Erythroblast (primary cell): ENCODE results near the gene RHOA.

Source experiments
- GATA1 ChIP-seq: IDR thresholded peaks from 2 replicates; pipeline ENCODE4 v1.6.1; 2011; ENCODE audit warnings: low read depth, mild to moderate bottlenecking, control low read depth, low read length, moderate library complexity
- POLR2A ChIP-seq: IDR thresholded peaks from 2 replicates; pipeline ENCODE4 v1.6.1; 2011; ENCODE audit warnings: mild to moderate bottlenecking, low read length

DNA sequence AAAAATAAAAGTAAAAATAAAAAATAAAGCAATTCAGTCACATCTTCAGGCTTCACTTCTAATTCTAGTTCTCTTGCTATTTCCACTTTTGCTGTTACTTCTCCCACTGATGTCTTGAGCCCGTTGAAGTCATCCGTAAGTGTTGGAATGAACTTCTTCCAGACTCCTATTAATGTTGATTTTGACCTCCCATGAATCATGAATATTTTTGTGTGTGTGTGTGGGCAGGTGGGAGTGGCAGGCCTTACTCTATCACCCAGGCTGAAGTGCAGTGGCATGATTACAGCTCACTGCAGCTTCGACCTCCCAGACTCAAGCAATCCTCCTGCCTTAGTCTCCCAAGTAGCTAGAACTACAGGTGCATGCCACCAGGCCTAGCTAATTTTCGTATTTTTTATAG lies 82.6 kb downstream of the RHOA start:
- no peak for TF ChIP-seq POLR2A
- TF ChIP-seq GATA1 = no peak
